Measurements from ENCODE around the gene SPTLC1.

DNA sequence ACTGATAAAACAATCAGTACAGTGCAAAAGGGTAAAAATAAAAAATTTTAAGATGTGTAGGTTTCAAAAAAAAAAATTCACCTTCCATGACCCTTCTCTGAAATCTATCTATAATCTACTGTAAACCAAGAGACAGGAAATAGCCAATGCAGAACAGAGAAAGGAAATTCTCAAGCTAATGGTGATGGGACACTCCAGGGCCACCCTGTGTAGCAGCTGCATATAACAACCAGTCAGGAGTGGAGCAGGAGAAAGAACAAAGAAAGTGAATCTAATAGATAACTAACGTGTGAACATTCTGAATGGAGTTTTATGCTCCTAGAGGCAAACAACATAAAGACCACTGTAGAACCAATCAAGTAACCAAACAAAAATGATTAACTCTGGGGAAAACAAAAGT is 16.6 kb downstream of the SPTLC1 start:
- no peak for TF ChIP-seq EP300 (conservative IDR thresholded peaks at IDR 0.05; ENCODE audit: poor library complexity, severe bottlenecking)
- TF ChIP-seq, protein P1, sequence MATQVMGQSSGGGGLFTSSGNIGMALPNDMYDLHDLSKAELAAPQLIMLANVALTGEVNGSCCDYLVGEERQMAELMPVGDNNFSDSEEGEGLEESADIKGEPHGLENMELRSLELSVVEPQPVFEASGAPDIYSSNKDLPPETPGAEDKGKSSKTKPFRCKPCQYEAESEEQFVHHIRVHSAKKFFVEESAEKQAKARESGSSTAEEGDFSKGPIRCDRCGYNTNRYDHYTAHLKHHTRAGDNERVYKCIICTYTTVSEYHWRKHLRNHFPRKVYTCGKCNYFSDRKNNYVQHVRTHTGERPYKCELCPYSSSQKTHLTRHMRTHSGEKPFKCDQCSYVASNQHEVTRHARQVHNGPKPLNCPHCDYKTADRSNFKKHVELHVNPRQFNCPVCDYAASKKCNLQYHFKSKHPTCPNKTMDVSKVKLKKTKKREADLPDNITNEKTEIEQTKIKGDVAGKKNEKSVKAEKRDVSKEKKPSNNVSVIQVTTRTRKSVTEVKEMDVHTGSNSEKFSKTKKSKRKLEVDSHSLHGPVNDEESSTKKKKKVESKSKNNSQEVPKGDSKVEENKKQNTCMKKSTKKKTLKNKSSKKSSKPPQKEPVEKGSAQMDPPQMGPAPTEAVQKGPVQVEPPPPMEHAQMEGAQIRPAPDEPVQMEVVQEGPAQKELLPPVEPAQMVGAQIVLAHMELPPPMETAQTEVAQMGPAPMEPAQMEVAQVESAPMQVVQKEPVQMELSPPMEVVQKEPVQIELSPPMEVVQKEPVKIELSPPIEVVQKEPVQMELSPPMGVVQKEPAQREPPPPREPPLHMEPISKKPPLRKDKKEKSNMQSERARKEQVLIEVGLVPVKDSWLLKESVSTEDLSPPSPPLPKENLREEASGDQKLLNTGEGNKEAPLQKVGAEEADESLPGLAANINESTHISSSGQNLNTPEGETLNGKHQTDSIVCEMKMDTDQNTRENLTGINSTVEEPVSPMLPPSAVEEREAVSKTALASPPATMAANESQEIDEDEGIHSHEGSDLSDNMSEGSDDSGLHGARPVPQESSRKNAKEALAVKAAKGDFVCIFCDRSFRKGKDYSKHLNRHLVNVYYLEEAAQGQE (IDR thresholded peaks at IDR 0.05; ENCODE audit: borderline replicate concordance): no peak
- TF ChIP-seq, protein P2, sequence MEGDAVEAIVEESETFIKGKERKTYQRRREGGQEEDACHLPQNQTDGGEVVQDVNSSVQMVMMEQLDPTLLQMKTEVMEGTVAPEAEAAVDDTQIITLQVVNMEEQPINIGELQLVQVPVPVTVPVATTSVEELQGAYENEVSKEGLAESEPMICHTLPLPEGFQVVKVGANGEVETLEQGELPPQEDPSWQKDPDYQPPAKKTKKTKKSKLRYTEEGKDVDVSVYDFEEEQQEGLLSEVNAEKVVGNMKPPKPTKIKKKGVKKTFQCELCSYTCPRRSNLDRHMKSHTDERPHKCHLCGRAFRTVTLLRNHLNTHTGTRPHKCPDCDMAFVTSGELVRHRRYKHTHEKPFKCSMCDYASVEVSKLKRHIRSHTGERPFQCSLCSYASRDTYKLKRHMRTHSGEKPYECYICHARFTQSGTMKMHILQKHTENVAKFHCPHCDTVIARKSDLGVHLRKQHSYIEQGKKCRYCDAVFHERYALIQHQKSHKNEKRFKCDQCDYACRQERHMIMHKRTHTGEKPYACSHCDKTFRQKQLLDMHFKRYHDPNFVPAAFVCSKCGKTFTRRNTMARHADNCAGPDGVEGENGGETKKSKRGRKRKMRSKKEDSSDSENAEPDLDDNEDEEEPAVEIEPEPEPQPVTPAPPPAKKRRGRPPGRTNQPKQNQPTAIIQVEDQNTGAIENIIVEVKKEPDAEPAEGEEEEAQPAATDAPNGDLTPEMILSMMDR (IDR thresholded peaks at IDR 0.05; ENCODE audit: poor library complexity, severe bottlenecking): no peak
